ENCODE measurements around the gene CDC45. TPM values are rescaled to one million over a fixed set of nuclear protein-coding genes. Genes with fewer than 3 reads are reported as not detected.
A peak's percentile ranks its signal among the peaks of the same experiment; 100 is the strongest.
"Not testable (repeated sequence)": the region's sequence is repeated elsewhere in the genome, so short reads cannot be mapped to it uniquely, and the experiment has no call there.

CDC45 gene
- total and polyA plus RNA-seq, 2 donors from 2014 or later: 0.32 to 1.1 TPM

GRCh38 chr22:19527861-19528417, 48.2 kb downstream of the CDC45 start:
- no peaks in the 10 kb centered on the region for H3K27me3 ChIP-seq (ENCODE audit: control insufficient read depth, insufficient read depth, low read length)
- no peak overlapping the region for H3K9ac ChIP-seq (ENCODE audit: low read length in 3 of 3)
- H3K4me3 ChIP-seq (ENCODE audit: low read length in 3 of 3): no peak overlapping the region
- H3K36me3 ChIP-seq (ENCODE audit: control insufficient read depth in 2 of 3, insufficient read depth in 3 of 3, low read length in 3 of 3): no peaks in the 10 kb centered on the region
- intact Hi-C loops (cut with DNase I): no loop called here
- FAIRE-seq (no peak), DNase-seq (peak in 1 of 5 donors; percentile 30)
- no peaks in the 10 kb centered on the region for H3K9me3 ChIP-seq (ENCODE audit: control insufficient read depth in 2 of 3, insufficient read depth in 1 of 3, low read length in 3 of 3)
- no peak overlapping the region for H3K27ac ChIP-seq (ENCODE audit: low read depth in 2 of 2, low read length in 2 of 2)
- H3K4me1 ChIP-seq (ENCODE audit: control insufficient read depth in 2 of 3, insufficient read depth in 2 of 3, low read depth in 1 of 3, low read length in 3 of 3): peaks cover 0 to 8% (median 0%) of the 10 kb centered on the region in 3 donors
- no peak for TF ChIP-seq CTCF (IDR thresholded peaks at IDR 0.05; ENCODE audit: borderline replicate concordance, extremely low read depth, insufficient read depth)

GRCh38 chr22:19529811-19530210, 50.1 kb downstream of the CDC45 start:
- Histone ChIP-seq H3K36me3 (ENCODE audit: control insufficient read depth in 2 of 3, insufficient read depth in 3 of 3, low read length in 3 of 3) (no peaks in the 10 kb centered on the region), H3K4me3 (ENCODE audit: low read length in 3 of 3) (no peak overlapping the region), H3K27ac (ENCODE audit: low read depth in 2 of 2, low read length in 2 of 2) (no peak overlapping the region), H3K9ac (ENCODE audit: low read length in 3 of 3) (no peak overlapping the region), H3K9me3 (ENCODE audit: control insufficient read depth in 2 of 3, insufficient read depth in 1 of 3, low read length in 3 of 3) (no peaks in the 10 kb centered on the region), H3K4me1 (ENCODE audit: control insufficient read depth in 2 of 3, insufficient read depth in 2 of 3, low read depth in 1 of 3, low read length in 3 of 3) (no peaks in the 10 kb centered on the region), H3K27me3 (ENCODE audit: control insufficient read depth, insufficient read depth, low read length) (no peaks in the 10 kb centered on the region)
- no peak for TF ChIP-seq CTCF (IDR thresholded peaks at IDR 0.05; ENCODE audit: borderline replicate concordance, extremely low read depth, insufficient read depth)
- intact Hi-C loops (cut with DNase I): no loop called here
- no peak for DNase-seq
- no peak for FAIRE-seq

- DNase-seq: peak in 1 of 5 donors; percentile 16
- no peak for FAIRE-seq
- no peaks in the 10 kb centered on the region for H3K36me3 ChIP-seq (ENCODE audit: control insufficient read depth in 2 of 3, insufficient read depth in 3 of 3, low read length in 3 of 3)
- H3K9me3 ChIP-seq (ENCODE audit: control insufficient read depth in 2 of 3, insufficient read depth in 1 of 3, low read length in 3 of 3): no peaks in the 10 kb centered on the region
- H3K27ac ChIP-seq (ENCODE audit: low read depth in 2 of 2, low read length in 2 of 2): no peak overlapping the region
- no peaks in the 10 kb centered on the region for H3K4me1 ChIP-seq (ENCODE audit: control insufficient read depth in 2 of 3, insufficient read depth in 2 of 3, low read depth in 1 of 3, low read length in 3 of 3)
- no peak overlapping the region for H3K4me3 ChIP-seq (ENCODE audit: low read length in 3 of 3)
- intact Hi-C loops (cut with DNase I): no loop called here
- H3K9ac ChIP-seq (ENCODE audit: low read length in 3 of 3): no peak overlapping the region
- no peak for TF ChIP-seq CTCF (IDR thresholded peaks at IDR 0.05; ENCODE audit: borderline replicate concordance, extremely low read depth, insufficient read depth)
- no peaks in the 10 kb centered on the region for H3K27me3 ChIP-seq (ENCODE audit: control insufficient read depth, insufficient read depth, low read length)
Measured at GRCh38 chr22:19530751-19531150, 51.0 kb downstream of the CDC45 start.

- H3K9me3 ChIP-seq (ENCODE audit: control insufficient read depth in 2 of 3, insufficient read depth in 1 of 3, low read length in 3 of 3); H3K27ac ChIP-seq (ENCODE audit: low read depth in 2 of 2, low read length in 2 of 2); H3K36me3 ChIP-seq (ENCODE audit: control insufficient read depth in 2 of 3, insufficient read depth in 3 of 3, low read length in 3 of 3); H3K4me1 ChIP-seq (ENCODE audit: control insufficient read depth in 2 of 3, insufficient read depth in 2 of 3, low read depth in 1 of 3, low read length in 3 of 3); FAIRE-seq; H3K9ac ChIP-seq (ENCODE audit: low read length in 3 of 3); H3K27me3 ChIP-seq (ENCODE audit: control insufficient read depth, insufficient read depth, low read length); intact Hi-C loops (cut with DNase I); H3K4me3 ChIP-seq (ENCODE audit: low read length in 3 of 3): not testable (repeated sequence)
- DNase-seq: peak in 1 of 5 donors; percentile 9
Measured at GRCh38 chr22:19531327-19531726, 51.6 kb downstream of the CDC45 start.

Data from kidney (tissue), 14 donors.